OCI-LY1 (cell line): ENCODE data around the gene AGBL3.
"Not testable (repeated sequence)": the region's sequence is repeated elsewhere in the genome, so short reads cannot be mapped to it uniquely, and the experiment has no call there.

Experiments used
- H2AFZ ChIP-seq: fragments of 200-600 bp; sonication (generic), shearing (Covaris generic); 2 replicates; pipeline ENCODE4 v1.6.0; 2014; ENCODE audit warnings: antibody characterized with exemption, mild to moderate bottlenecking, low read length
- H3F3A ChIP-seq: fragments of 200-600 bp; sonication (generic), shearing (Covaris generic); 2 replicates; pipeline ENCODE4 v1.6.0; 2014; ENCODE audit warnings: mild to moderate bottlenecking, antibody characterized with exemption, low read length, moderate library complexity; ENCODE audit not compliant: insufficient read depth
- H3K27ac ChIP-seq: fragments of 200-600 bp; sonication (generic); 2 replicates; pipeline ENCODE4 v1.5.1; 2014; ENCODE audit warnings: low read length, mixed run types, mild to moderate bottlenecking, low read depth; ENCODE audit not compliant: poor library complexity, severe bottlenecking
- H3K27me3 ChIP-seq: fragments of 200-600 bp; sonication (generic); 2 replicates; pipeline ENCODE4 v1.6.0; 2014; ENCODE audit warnings: antibody characterized with exemption, mild to moderate bottlenecking, low read length, moderate library complexity; ENCODE audit not compliant: insufficient read depth
- H3K36me3 ChIP-seq: fragments of 200-600 bp; sonication (generic); 2 replicates; pipeline ENCODE4 v1.6.1; 2014; ENCODE audit warnings: mild to moderate bottlenecking, antibody characterized with exemption, low read length, moderate library complexity, mixed read lengths; ENCODE audit not compliant: insufficient read depth
- H3K4me1 ChIP-seq: fragments of 200-600 bp; sonication (generic); 2 replicates; pipeline ENCODE4 v1.5.1; 2014; ENCODE audit warnings: mild to moderate bottlenecking, low read length, moderate library complexity; ENCODE audit not compliant: insufficient read depth, severe bottlenecking
- H3K4me2 ChIP-seq: fragments of 200-600 bp; sonication (generic), shearing (Covaris generic); 2 replicates; pipeline ENCODE4 v1.6.1; 2014; ENCODE audit warnings: low read length
- H3K4me3 ChIP-seq: fragments of 200-600 bp; sonication (generic); 2 replicates; pipeline ENCODE4 v1.5.1; 2014; ENCODE audit warnings: low read length, low read depth, mild to moderate bottlenecking, mixed read lengths; ENCODE audit not compliant: poor library complexity, severe bottlenecking
- H3K79me2 ChIP-seq: fragments of 200-600 bp; shearing (Covaris generic); 2 replicates; pipeline ENCODE4 v1.6.1; 2016; ENCODE audit warnings: mixed run types, low read length, mixed read lengths; ENCODE audit not compliant: insufficient read depth
- H3K9ac ChIP-seq: fragments of 200-600 bp; sonication (generic), shearing (Covaris generic); 2 replicates; pipeline ENCODE4 v1.6.1; 2014; ENCODE audit warnings: mild to moderate bottlenecking, low read length, mixed read lengths
- H3K9me2 ChIP-seq: fragments of 200-600 bp; sonication (generic), shearing (Covaris generic); 2 replicates; pipeline ENCODE4 v1.6.1; 2014; ENCODE audit warnings: low read depth, mild to moderate bottlenecking, low read length, mixed read lengths
- H3K9me3 ChIP-seq: fragments of 200-600 bp; shearing (Covaris generic); 2 replicates; pipeline ENCODE4 v1.6.1; 2014; ENCODE audit warnings: low read length, mixed read lengths
- H4K20me1 ChIP-seq: fragments of 200-600 bp; sonication (generic), shearing (Covaris generic); 2 replicates; pipeline ENCODE4 v1.6.0; 2016; ENCODE audit warnings: mild to moderate bottlenecking, low read length; ENCODE audit not compliant: insufficient read depth
- CTCF ChIP-seq: fragments of 200-600 bp; sonication (generic), shearing (Covaris generic); IDR thresholded peaks from 2 replicates; pipeline ENCODE4 v1.5.1; 2017; ENCODE audit warnings: mild to moderate bottlenecking, antibody characterized with exemption, low read length, moderate library complexity, mixed read lengths
- EZH2 ChIP-seq: fragments of 200-600 bp; sonication (generic), shearing (Covaris generic); IDR thresholded peaks from 2 replicates; pipeline ENCODE4 v1.8.0; 2017; ENCODE audit warnings: borderline replicate concordance, mixed run types, mild to moderate bottlenecking, antibody characterized with exemption, low read length, moderate library complexity, mixed read lengths

The AGBL3 gene

GRCh38 chr7:134966691-134967090, 19.6 kb upstream of the AGBL3 start:
- Histone ChIP-seq H3K9me2 (no peaks in the 10 kb centered on the region), H3F3A (no peaks in the 10 kb centered on the region), H3K4me3 (no peak overlapping the region), H3K27me3 (no peaks in the 10 kb centered on the region), H3K36me3 (no peaks in the 10 kb centered on the region), H4K20me1 (no peaks in the 10 kb centered on the region), H3K4me2 (no peak overlapping the region), H3K9me3 (no peaks in the 10 kb centered on the region), H2AFZ (no peak overlapping the region), H3K9ac (no peak overlapping the region), H3K4me1 (no peaks in the 10 kb centered on the region), H3K27ac (no peak overlapping the region), H3K79me2 (no peaks in the 10 kb centered on the region)
- TF ChIP-seq EZH2 (no peak), CTCF (no peak)

- Histone ChIP-seq H3K9me3 (no peaks in the 10 kb centered on the region), H3K4me2 (no peak overlapping the region), H3K4me1 (no peaks in the 10 kb centered on the region), H3K4me3 (no peak overlapping the region), H3K9me2 (no peaks in the 10 kb centered on the region), H4K20me1 (no peaks in the 10 kb centered on the region), H3F3A (no peaks in the 10 kb centered on the region), H3K27me3 (no peaks in the 10 kb centered on the region), H3K27ac (no peak overlapping the region), H2AFZ (no peak overlapping the region), H3K79me2 (no peaks in the 10 kb centered on the region), H3K36me3 (no peaks in the 10 kb centered on the region), H3K9ac (no peak overlapping the region)
- TF ChIP-seq CTCF = no peak
- TF ChIP-seq EZH2 = no peak
Measured at GRCh38 chr7:134968110-134968509, 18.2 kb upstream of the AGBL3 start.

- not testable (repeated sequence) for H3K4me3 ChIP-seq, H3K79me2 ChIP-seq, H3K9me3 ChIP-seq, H3K27ac ChIP-seq, H3K9ac ChIP-seq, H2AFZ ChIP-seq, H3K4me2 ChIP-seq, H3K36me3 ChIP-seq, H3K27me3 ChIP-seq, H4K20me1 ChIP-seq, H3K9me2 ChIP-seq, H3K4me1 ChIP-seq, H3F3A ChIP-seq
Measured at GRCh38 chr7:134981645-134982044, 4.7 kb upstream of the AGBL3 start.

GRCh38 chr7:134985894-134986362, 380 bp upstream of the AGBL3 start:
- peak overlapping the region; percentile 70 for H3K4me3 ChIP-seq
- peaks cover 12% of the 10 kb centered on the region for H3K79me2 ChIP-seq
- peak overlapping the region; percentile 32 for H3K27ac ChIP-seq
- no peaks in the 10 kb centered on the region for H3K9me3 ChIP-seq
- peak overlapping the region; percentile 73 for H3K9ac ChIP-seq
- peak overlapping the region; percentile 75 for H3K4me2 ChIP-seq
- H3K36me3 ChIP-seq = peaks cover 12% of the 10 kb centered on the region; the same call in 1 of the 2 replicates
- H3K9me2 ChIP-seq = no peaks in the 10 kb centered on the region
- peaks cover 18% of the 10 kb centered on the region for H3K4me1 ChIP-seq
- H3K27me3 ChIP-seq = no peaks in the 10 kb centered on the region
- peak overlapping the region; percentile 66 for H2AFZ ChIP-seq
- TF ChIP-seq CTCF (no peak), EZH2 (no peak)
- H4K20me1 ChIP-seq = no peaks in the 10 kb centered on the region
- H3F3A ChIP-seq = no peaks in the 10 kb centered on the region
